Measurements from ENCODE around the gene KCTD2. TPM values are rescaled to one million over a fixed set of nuclear protein-coding genes. Genes with fewer than 3 reads are reported as not detected.
"Not testable (repeated sequence)": the region's sequence is repeated elsewhere in the genome, so short reads cannot be mapped to it uniquely, and the experiment has no call there.

The KCTD2 gene
- total RNA-seq (2014; rRNA removed) = 22.8 and 26.9 TPM in 2 replicates
- polyA plus RNA-seq (2012) = 17.3 TPM

GRCh38 chr17:75046407-75047289 is at the start of gene KCTD2, which contains the start of gene ATP5PD:
Gene KCTD2, plus strand, starts transcription at chr17:75047225. Its CDS starts 26 bp downstream, at chr17:75047251.
Gene ATP5PD, minus strand, starts transcription at chr17:75046969. Its CDS starts 4,319 bp downstream, at chr17:75042650.
- DNase-seq (ENCODE audit: low read depth) = peak; percentile 95

GRCh38 chr17:74998783-74999182 is 48.2 kb upstream of the KCTD2 start:
- no peak for DNase-seq (ENCODE audit: low read depth)

DNA sequence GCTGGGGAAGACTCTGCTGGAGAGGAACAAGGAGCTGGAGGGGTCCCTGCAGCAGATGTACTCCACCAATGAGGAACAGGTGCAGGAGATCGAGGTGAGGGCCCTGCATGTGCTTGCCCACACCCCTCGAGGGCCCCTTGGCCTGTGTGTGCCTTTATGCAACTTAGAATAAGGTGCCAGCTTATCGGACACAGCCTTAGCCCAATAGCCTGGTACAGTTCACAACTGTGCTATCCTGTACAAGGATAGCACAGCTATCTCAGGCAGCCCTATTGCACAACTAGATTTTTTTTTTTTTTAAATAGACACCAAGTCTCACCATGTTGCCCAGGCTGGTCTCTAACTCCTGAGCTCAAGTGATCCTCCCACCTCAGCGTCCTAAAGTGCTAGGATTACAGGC is 47.5 kb upstream of the KCTD2 start:
- no peak for DNase-seq (ENCODE audit: low read depth)

GRCh38 chr17:75001915-75002843 is 44.8 kb upstream of the KCTD2 start:
- no peak for DNase-seq (ENCODE audit: low read depth)

- no peak for DNase-seq (ENCODE audit: low read depth)
Measured at GRCh38 chr17:75003070-75003956, 43.7 kb upstream of the KCTD2 start.

DNA sequence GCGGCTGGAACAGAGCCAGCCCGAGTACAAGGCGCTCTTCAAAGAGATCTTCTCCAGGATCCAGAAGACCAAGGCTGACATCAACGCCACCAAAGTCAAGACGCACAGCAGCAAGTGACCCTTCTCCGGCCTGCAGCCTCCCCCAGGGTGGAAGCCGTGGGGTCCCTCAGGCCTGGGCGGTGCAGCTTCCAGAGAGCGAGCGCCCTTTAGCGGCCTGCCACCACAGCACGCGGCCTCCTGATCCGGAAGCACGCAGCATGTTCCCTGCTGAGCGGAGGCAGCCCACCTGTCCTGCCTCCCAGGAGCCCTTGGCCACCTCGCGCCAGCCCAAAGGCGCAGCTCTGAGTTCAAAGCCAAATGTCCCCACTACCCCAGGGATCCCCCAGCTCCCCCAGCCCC is 43.1 kb upstream of the KCTD2 start:
- no peak for DNase-seq (ENCODE audit: low read depth)

DNA sequence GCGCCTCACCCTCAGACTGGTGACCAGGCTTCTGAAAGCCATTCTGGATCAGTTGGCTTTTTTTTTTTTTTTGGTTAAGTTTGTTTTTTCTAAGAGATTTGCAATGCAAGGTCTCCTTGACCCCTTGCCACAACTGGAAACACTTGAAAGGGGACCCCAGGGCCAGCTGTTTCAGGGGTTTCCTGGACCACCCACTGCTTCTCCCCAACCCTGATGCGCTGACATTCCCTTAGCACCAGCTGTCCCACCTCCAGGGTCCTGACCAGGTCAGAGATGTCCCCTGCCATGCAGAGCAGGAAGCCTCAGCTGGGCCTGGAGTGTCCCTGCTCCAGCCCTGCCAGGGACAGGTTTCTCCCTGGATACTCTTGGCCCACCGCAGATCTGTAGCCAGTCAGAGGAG is 42.7 kb upstream of the KCTD2 start:
- DNase-seq (ENCODE audit: low read depth) = no peak

DNA sequence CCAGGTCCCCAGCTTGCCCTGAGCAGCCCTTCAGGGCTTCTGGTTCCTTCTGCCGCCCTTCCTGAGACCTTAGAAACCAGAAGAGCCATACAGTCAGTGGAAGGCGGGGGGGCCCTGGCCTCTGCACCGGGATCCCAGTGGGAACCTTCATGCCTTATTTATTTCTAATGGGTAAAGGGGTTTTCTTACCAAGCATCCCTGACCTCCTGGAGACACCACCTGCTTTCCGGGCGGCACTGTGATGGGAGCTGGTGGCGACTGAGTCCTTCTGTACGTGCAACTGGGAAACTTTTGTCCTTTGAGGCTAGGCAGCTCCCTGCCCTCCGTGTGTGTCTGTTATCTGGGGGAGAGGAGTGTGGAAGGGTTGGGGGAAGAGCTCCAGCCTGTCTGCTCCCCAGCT is 41.7 kb upstream of the KCTD2 start:
- no peak for DNase-seq (ENCODE audit: low read depth)

- DNase-seq (ENCODE audit: low read depth) = not testable (repeated sequence)
Measured at GRCh38 chr17:75006084-75006483, 40.9 kb upstream of the KCTD2 start.

DNA sequence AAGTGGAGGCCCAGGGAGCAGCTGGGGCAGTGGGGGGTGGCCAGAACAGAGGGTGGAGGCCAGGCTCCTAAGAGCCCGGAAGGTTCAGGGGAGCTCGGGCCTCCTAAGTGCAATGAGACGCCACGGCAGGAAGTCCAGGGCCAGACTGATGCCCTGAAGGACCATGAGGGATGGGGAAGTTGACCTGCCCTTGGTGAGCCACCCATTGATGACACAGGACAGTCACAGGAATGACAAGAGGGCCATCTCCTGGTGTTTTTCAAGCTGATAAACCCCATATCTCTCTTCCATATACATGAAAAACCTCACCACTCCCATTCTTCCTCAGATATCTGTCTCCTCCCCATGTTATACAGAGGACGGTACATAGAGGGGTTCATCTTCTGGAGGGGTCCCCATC is 40.4 kb upstream of the KCTD2 start:
- DNase-seq (ENCODE audit: low read depth) = no peak

DNA sequence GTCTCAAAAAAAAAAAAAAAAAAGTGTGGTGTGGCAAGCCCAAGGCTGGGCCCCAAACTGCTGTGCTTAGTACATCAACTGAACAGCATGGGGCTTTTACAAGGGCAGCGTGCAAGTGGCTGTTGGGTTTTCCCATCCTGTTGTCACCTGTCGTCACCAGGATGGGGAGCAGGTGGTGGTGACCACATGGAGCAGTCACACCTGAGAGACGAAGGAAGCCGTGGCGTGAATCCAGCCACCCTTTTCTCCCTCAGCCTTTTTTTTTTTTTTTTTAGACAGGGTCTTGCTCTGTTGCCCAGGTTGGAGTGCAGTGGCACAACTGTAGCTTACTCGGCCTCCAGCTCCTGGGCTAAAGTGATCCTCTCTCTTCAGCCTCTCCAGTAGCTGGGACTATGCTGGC is 38.7 kb upstream of the KCTD2 start:
- DNase-seq (ENCODE audit: low read depth) = no peak

- DNase-seq (ENCODE audit: low read depth) = no peak
Measured at GRCh38 chr17:75009139-75009724, 37.8 kb upstream of the KCTD2 start.

DNA sequence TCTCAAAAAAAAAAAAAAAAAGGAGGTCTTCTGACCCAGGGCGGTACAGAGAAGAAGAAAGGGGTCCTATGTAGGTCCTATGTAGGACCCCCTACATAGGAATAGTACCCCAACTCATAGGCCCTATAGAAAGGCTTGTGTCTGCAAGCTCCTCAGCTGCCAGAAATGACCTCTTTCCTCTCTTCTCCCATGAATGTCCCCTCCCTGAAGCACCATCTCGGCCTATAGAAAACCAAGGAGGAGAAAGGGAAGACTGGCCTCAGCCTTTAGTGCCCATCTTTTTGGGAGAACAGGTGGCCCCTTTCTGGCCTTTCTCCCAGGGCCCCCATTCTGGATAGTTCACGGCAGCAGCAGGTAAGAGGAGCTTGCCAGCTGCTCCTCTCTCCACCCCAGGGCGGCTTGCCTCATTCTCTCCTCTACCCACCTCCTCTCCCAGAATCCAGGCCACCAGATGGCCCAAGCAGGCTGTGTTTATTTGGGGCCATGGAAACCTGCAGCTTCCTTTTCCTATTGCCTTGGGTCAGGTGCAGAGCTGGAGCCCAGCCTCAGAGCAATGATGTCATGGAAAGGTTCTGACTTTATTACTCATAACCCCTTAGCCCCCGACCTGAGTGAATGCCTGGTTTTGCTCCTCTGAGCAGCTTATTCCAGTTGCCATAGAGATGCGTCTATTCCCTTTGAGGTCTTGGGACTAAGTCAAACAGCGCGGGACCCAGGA is 36.2 kb upstream of the KCTD2 start:
- no peak for DNase-seq (ENCODE audit: low read depth)

DNA sequence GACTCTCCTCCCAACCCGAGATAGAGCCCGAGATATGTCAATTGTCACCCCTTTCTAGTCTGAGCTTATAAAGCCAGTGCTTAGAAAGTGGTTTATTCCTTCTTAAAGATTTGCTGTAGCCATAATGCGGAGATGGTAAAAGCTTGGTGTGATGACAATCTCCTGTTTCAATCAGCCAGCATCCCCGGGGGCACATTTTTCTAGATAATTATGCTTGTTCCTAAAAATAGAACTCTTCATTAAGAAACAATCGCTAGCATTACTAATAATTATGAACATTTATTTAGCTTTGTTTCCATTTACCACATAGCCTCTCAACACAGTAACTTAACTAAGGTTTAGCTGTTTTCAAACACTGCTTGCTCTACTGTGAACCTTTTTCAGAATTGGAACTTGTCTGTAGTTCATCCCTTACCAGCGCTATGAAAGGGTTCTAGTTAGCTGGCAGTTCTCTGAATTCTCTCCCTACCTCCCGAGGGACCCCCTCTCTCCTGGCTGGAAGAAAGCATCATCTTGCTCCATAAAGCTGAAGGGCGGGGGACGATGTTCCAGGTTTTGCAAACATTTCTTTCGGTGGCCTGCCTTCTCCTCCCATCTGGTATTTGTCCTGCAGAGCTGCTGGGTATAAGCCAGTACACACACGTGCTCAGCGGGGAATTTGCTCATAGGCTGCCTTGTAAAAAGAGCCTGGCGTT is 35.5 kb upstream of the KCTD2 start:
- DNase-seq (ENCODE audit: low read depth) = peak; percentile 57

GRCh38 chr17:75012096-75012345 is 35.0 kb upstream of the KCTD2 start:
- DNase-seq (ENCODE audit: low read depth) = no peak

DNA sequence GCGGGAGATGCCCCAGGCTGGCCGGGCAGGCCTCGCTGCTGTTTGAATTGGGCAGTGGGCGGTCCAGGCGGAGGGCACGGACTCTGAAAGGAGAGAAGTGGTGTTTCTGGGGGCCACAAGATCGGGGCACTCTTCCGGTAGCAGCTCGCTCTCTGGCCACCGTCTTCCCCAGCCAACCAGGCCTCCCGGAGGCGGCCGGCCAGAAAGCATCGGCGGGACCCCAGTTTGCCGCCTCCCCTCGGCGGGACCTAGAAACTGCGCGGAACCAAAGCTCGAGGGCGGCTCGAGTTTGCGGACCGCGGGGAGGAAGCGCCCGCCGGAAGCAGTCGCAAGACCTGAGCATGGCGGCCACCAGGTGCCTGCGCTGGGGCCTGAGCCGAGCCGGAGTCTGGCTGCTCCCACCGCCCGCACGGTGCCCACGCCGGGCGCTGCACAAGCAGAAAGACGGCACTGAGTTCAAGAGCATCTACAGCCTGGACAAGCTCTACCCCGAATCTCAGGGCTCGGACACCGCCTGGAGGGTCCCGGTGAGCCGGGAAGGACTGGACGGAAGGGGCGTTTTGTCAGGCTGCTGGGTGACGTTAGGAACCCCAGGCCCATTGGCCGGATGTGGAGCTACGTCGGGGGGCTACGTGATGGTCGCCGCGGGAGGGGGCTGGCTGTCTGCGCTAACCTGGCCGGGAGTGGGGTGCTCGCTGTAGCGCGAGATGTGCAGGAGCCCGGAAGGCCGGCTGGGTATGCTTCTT is 34.5 kb upstream of the KCTD2 start, which contains the start of gene MRPL58:
TSS of gene MRPL58 (plus strand) at position 325 of the 746 bp plus-strand sequence. CDS start at position 342, 17 bp downstream.
- DNase-seq (ENCODE audit: low read depth) = peak; percentile 87

DNA sequence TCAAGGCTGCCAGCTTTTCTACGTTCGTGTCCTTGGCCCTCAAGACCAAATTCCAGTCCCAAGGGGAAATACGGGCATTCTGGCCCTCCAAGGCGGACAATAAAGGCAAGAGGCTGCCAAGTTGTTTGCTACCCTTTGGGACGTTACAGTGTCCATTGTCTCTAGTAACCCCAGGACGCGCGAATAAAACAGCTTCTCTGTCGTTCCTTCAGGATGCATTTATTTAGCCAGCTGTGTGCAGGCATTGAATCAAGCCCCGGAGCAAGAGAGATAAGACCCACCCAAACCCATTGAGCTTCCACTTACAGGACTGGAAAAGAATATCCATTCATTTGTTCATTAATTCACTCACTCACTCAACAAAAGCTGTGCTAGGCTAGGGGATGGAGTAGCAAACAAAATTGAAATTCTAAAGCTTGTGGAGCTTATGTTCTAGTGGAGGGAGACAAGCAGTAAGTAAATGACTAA is 33.9 kb upstream of the KCTD2 start:
- no peak for DNase-seq (ENCODE audit: low read depth)

GRCh38 chr17:75019146-75019545 is 27.9 kb upstream of the KCTD2 start:
- no peak for DNase-seq (ENCODE audit: low read depth)

DNA sequence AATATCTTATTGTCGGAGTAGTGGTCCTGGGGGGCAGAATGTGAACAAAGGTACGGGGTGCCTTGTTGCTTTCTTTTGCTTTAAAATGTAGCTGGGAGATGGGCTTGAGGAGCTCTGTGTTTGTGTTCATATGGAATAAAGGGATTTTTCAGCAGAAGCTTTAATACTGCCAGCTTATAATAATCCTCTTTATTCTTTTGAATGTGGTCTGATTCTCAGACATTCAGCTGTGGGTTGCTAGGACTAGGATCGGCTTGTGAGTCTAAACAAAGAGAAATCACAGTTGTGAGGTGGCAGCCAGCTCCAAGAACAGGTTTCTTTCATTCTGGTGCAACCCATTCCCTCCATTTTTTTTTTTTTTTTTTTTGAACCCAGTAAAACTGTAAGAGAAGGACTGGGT is 27.3 kb upstream of the KCTD2 start:
- DNase-seq (ENCODE audit: low read depth) = no peak

Data from LHCN-M2 (cell line).